ENCODE results near the gene CALML3.

The CALML3 gene

DNA sequence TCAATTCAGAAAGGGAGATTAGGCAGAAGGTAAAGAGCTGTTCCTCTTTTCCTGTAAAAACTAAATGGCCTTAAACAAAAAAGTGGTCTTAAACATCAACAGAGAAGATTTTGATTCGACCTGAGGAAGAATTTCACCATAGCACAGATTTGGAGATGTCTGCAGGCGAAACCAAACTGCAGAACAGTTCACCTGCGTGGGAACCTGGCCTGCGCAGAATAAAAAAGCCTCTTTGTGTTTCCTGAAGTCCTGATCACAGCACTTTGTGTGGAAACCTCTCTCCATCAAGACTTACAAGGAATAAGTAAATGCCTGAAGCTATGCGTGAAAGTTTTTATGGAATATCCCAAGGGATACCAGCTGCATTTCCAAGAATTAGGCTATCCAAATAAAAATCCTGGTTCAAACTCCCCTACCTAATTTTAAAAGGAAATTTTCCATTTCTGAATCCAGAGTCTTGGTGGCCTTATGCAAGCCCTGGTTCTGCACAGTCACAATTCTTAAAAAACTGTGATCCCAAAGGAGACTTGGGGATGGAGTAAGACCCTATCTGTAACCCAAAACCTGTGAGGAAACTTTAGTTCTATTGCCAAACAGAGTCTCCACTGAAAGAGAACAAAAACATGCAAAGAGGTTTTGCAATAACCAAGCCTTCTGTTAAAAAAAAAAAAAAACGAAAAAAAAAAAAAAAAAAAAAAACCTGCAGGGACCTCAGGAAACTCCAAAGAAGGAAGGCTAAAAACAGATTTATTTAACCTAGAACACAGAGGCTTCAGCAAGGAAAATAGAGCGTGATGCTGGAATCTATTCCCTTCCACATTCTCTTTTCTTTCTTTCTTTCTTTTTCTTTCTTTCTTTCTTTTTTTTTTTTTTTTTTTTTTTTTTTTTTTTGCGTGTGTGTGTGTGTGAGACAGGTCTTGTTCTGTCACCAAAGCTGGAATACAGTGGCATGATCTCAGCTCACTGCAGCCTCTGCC, 10.4 kb downstream of the CALML3 start:
- no peak overlapping the region for H3K4me3 ChIP-seq
- H3K27ac ChIP-seq = peak overlapping the region in 10 of 21 experiments; percentile 6 to 78 (median 50)

DNA sequence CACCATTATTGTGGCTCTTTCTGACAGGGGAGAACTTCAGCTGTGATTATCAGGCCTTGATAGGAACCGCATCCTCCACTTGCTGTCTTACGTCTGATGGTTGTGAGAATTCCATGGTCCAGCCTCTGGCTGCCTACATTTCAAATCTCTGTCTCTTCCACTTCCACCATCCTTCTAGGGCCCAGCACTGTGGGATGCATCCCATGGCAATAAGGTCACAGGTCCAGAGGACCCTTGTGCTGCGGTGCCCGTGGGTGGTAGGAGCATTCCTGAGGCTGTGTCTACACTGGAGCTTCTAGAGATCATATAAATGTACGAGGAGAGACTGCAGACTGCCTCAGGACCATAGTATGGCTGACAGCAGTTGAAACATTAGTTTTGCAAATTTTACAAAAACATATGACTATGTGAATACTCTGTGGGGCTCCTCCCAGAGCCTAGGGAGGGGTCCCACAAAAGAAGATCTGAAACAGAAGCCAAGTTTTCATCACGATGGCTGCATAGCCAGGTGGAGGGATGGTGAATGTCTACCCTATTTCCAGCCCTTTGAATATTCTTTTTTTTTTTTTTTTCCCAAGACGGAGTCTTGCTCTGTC, 11.8 kb downstream of the CALML3 start:
- Histone ChIP-seq H3K4me3 (no peak overlapping the region), H3K27ac (no peak overlapping the region)

DNA sequence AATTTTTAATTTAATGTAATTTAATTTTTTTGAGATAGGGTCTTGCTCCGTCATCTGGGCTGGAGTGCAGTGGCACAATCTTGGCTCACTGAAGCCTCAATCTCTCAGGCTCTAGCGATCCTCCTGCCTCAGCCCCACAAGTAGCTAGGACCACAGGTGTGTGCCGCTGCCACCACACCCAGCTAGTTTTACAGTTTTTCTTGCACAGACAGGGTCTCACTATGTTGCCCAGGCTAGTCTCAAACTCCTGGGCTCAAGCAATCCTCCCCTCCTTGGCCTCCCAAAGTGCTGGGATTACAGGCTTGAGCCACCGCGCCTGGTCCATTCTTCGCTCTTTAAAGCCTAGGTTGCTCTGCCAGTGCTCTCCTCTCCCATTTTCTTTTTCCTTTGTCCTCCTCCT, 12.9 kb downstream of the CALML3 start:
- H3K27ac ChIP-seq = peak overlapping the region in 1 of 21 experiments; percentile 73
- H3K4me3 ChIP-seq = no peak overlapping the region

DNA sequence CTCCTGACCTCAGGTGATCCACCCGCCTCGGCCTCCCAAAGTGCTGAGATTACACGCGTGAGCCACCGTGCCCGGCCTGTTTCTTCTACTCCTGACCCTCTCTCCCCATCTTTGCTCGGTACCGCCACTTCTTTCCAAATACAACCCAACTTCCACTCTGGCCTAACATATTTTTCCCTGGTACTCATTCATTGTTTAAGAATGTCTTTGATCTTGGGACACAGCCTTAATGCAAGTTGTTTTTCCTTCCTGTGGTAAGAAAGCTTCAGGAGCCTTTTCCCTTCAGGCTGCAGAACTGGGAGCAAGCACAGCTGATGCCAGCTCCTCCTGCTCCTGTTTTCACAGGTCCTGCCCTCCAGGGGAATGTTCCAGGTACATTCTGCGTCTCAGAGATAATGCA, 13.7 kb downstream of the CALML3 start:
- peak overlapping the region in 6 of 21 experiments; percentile 20 to 73 (median 40) for H3K27ac ChIP-seq
- H3K4me3 ChIP-seq = no peak overlapping the region

DNA sequence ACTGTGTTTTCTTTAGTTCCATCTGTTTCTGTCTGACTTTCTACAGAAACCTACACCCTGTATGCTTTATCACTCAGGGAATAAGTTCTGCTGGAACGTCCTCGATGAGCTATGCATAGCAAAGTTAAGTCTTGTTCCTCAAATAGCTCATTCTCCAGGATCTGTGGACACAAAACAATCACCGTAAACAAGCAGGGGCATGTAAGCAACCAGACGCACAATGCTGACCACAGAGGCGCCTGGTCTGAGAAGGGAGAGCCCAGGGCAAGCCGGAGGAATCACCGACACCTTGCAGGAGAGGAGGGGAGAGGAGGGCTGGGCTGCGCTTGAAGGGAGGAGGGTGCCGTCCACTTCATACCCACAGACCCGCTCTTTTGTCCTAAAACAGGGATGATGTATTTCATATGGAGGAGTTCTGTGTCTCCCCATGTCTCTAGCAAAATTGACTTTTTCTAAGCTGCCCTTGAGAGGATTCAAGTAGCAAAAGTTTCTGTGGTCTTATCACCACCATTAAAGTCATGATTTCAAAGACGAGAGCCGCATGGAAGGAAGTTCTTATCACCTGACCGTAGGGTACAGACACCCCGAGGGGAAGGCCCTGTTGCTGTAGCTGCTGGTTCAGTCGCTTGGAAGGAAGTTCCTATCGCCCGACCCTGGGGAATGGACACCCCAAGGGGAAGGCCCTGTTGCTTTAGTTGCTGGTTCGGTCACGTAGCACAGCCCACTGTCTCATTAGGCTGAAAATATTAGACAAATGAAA, 14.3 kb downstream of the CALML3 start:
- H3K4me3 ChIP-seq = no peak overlapping the region
- H3K27ac ChIP-seq = peak overlapping the region in 9 of 21 experiments; percentile 1 to 73 (median 25)

DNA sequence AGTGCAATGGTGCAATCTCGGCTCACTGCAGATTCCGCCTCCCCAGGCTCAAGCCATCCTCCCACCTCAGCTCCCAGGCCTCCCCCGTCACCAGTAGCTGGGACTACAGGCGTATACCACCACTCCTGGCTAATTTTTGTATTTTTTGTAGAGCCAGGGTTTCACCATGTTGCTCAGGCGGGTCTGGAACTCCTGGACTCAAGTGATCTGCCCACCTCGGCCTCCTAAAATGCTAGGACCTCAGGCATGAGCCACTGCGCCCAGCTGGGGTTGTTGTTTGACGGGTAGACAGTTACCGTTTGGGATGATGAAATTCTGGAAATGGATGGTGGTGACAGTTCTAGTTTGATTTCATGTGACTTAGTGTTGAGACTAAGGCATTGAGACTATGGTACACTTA, 15.3 kb downstream of the CALML3 start:
- no peak overlapping the region for H3K27ac ChIP-seq

DNA sequence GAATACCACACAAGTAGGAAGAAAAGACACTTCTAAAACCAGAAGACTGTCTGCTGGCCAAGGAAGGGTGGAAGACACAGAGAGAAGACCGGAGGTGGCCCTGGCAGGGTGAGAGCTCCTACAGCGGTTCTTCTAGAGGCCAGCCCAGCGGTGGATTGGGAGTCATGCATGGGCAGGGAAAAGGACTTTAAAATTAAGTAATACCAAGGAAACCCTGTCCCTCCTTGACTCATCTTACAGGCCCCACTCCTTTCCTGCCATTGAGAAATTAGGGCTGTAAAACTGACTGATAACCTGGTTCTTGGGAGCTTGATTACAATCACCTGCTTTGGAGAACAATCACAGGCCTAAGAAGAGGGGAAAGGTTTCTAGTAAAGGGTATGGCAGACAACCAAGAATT, 16.1 kb downstream of the CALML3 start:
- H3K27ac ChIP-seq = no peak overlapping the region
- H3K4me3 ChIP-seq = no peak overlapping the region

More for the DNA sequence above, 15.3 kb downstream of the CALML3 start:
- H3K4me3 ChIP-seq = no peak overlapping the region

DNA sequence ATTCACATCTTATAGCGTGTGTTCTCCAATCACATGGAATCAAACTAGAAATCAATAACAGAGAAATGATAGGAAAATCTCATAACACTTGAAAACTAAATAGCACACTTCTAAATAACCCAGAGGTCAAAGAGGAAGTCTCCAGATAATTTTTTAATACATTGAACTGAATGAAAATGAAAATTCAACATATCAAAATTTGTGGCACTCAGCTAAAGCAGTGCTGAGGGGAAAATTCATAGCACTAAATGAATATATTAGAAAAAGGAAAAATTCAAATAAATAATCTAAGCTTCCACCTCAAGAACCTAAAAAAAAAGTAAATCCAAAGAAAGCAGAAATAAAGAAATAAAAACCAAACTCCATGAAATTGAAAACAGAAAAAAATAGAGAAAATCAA, 17.3 kb downstream of the CALML3 start:
- Histone ChIP-seq H3K4me3 (no peak overlapping the region), H3K27ac (no peak overlapping the region)

DNA sequence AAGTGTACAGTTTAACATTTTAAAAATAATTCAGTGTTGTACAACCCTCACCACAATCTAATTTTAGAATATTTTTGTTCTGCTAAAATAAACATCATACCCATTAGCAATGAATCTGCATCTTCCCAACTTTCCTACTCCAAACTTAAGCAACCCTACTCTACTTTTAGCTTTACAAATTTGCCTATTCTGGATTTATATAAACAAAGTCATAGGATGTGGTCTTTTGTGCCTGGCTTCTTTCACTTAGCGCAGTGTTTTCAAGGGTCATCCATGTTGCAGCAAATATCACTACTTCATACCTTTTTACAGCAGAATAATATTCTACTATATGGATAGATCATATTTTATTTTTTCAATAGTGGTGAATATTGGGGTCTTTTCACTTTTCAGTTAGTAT, 18.9 kb downstream of the CALML3 start:
- Histone ChIP-seq H3K27ac (peak overlapping the region in 5 of 21 experiments; percentile 6 to 82 (median 46)), H3K4me3 (no peak overlapping the region)

DNA sequence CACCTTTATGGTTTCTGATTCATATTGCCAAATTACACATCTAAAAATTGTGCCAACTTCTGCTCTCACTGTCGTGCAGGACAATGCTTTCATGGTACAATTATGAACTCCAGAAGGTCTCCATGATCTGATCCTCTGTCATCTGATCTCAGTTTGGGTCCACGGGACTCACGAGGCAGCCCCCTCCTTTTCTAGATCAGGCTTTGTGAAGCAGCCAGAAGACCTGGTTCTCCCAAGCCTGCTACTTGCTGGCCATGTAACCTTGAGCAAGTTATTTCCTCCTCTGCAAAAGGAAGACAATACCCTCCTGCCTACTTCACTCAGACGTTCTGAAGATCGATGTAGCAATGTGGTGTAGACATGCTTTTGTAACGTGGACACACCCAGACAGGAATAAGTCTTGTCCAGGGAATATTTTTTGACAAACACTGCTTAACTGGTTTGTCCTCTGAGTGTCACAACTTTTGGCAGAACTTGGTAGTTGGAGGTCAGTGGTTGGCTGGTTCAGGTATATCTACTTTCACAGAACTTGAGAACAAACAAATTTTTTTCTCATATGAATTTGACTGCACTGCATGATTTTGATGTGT, 19.6 kb downstream of the CALML3 start:
- H3K27ac ChIP-seq = peak overlapping the region in 10 of 21 experiments; percentile 7 to 84 (median 62)
- H3K4me3 ChIP-seq = no peak overlapping the region

DNA sequence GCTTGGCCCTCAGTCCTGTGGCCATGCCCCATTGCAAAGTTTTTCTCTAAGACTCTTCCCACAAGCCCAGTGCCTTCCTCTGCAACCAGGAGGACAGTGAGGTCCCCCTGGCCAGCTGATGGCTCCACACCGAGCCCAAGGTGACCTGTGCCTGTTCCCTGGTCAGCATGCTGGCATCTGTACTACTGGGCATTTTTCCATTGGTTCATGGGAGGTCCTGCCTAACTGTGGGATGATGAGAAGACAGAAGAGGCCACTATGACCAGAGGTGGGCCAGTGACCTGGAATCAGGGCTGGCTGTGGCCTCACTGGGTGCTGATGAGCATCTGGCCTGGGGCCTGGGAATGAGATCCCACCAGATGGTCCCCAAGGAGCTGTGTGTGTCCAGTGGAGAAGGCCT, 20.2 kb downstream of the CALML3 start:
- Histone ChIP-seq H3K27ac (peak overlapping the region in 16 of 21 experiments; percentile 22 to 86 (median 74)), H3K4me3 (no peak overlapping the region)

DNA sequence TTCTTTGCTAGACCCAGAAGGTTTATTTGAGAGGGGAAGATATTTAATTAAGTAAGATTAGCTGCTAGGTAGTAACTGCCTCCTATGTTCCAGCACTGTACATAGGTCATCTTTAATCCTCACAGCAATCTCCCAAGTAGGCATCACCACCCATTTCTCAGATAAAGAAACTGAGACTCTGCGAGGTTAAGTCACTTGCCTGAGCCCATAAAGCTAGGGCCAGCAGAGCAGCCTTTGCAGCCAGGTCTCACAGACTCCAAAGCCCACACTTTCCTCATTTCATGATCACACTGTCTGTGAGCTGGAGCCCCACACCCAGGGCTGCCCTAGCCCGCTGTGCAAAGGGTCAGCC, 20.6 kb downstream of the CALML3 start:
- peak overlapping the region in 17 of 21 experiments; percentile 26 to 86 (median 77) for H3K27ac ChIP-seq
- no peak overlapping the region for H3K4me3 ChIP-seq

DNA sequence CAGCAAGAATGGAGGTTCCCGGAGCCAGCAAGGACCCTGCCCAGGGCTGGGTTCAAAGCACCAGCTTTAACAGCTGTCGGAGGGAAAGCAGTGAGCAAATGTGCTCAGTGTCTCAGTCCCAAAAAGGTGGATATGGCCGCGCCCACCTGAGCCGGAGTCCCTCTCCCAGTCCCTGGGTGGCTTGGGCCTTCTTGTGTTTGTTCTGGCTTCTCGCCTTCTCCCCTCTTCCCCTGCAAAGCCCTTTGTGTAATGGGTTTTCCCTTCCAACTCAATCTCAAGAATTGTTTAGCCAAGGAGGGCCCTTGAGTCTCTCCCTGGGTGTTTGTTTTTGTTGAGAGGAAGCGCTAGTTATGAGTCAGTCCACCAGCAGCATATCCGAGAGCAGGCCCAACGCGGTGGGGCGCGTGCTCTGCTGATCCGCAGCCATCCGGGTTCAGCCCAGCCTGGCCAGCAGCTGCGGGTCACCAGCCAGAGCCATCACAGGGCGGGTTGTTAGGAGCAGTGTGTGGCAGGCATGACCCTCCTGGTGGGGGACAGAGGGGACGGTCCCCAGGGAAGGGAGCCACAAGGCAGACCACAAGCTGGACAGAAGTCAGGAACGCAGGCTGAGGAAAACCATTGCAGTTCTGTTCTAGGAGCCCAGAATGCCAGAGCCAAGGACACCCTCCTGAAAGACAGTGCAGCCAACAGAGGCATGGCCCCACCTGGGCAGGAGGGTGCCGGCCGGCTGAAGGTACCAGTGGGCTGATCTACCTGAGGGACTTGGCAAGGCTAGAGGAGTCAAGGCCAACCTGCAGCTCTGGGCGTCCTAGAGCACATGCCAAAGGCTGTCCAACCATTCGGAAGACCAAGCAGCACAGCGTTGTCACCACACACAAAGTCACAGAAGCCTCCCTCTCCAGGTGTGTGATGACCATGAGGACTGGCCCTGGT, 21.3 kb downstream of the CALML3 start:
- Histone ChIP-seq H3K27ac (peak overlapping the region in 20 of 21 experiments; percentile 26 to 86 (median 74)), H3K4me3 (no peak overlapping the region)

DNA sequence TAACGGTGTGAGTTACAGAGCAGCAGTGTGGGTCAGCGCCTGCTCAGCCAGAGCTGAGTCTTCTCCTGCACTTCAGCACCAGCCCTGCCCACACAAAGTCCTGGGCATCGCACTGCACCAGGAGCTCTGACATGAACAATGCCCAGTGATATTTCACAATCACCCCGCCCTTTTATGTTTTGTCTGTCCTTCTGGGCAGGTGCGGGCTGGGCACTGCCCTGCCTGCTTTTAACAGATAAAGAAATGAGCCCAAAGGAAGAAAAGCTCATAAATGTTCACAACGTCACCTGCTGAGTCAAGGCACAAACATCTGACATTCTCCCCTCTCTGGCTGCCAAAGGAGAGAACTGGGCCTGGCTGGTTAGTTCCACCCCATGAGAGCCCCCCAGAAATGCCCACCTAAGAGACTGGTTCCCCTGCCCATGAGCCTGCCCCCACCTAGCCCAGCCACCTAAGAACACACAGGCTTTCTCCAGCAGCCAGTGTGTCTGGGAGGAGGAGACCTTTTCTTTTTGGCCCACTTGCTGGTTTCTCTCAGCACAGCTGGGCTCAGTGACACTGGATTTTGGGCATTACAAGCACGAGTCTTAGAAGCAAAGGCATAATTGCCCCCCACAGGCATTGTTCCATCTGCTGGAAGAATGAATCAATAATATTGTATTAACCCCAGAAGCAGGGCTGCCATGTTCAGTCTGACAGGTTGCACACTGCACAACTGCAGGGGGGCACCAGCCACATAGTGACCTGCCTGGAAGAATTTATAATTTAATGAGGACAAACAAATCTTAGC, 22.3 kb downstream of the CALML3 start:
- Histone ChIP-seq H3K4me3 (no peak overlapping the region), H3K27ac (peak overlapping the region in 20 of 21 experiments; percentile 40 to 86 (median 76))

DNA sequence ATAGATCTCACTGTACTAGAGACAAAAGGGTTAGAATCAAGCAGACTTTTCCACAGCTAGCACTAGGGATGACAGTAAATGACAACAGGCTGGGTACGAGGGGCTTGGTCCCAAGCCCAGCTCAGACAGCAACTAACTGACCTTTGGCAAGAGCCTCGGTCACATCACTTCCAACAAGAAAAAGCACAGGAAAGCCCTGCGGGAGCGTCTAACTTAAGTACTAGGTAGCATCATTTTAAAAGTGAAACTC, 22.8 kb downstream of the CALML3 start:
- Histone ChIP-seq H3K4me3 (no peak overlapping the region), H3K27ac (peak overlapping the region in 20 of 21 experiments; percentile 40 to 86 (median 76))

DNA sequence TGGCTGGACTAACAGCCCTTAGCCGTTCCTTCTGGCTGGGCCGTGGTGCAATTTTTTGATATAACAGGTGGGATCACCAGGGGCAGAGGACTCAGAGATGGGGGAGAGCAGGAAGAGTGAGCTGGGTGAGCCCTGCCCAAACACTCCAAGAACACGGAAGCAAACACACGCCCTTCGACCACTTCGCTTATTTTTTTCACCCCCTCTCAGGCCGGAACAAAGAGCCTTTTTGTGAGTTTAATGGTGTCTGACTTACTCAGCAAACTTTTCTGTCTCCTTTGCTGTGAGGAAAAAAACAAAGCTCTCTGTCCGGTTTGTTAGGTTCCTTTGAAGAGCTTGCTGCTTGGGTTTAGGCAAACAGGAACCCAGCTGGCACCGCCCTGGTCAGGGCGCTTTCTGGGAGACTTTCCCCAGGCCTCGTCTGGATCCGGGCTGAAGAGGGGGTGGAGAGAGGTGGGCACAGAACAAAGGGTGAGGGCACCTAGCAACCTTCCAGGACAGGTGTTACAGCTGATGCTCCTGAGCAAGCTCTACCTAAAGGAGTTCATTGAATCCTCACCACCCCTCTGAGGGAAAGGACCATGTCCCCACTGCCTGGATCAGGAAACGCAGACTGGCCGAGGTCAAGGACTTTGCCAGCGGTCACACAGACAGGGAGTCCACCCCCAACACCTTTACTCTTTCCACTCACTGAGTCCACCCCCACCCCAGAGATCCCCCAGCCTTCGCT, 23.3 kb downstream of the CALML3 start:
- Histone ChIP-seq H3K27ac (peak overlapping the region in 20 of 21 experiments; percentile 40 to 86 (median 76)), H3K4me3 (no peak overlapping the region)

DNA sequence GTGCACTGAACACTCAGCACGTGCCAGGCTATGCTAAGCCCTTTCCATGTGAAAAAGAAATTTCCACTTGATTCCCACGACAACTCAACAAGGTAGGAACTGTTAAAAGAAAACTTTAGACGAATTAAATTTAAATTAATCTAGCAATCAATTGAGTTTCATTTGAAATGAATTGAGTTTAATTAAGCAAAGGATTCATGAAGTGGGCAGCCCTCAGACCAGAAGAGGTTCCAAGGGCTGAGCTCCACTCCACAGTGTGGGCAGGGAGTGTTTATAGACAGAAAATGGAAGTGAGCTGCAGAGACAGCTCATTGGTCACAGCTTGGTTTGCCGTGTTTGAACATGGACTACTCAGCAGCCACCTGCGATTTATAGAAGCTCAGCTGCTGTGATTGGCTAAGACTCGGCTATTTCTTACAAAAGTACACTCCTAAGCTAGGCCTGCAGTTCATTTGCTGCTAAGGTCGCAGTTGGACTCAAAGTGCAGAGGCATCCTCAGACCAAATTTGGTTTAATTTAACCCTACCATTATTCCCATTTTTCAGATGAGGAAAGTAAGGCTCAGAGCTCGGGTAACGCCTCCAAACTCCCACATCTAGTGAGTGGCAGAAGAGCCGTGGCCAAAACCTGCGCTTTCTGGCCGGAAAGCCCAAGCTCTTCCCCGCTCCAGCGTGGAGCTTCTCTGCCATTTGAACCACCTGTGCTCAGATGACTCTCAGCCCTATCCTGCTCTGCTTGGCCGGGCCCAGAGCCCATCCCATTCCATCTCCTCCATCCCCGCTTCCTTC, 24.9 kb downstream of the CALML3 start:
- Histone ChIP-seq H3K27ac (peak overlapping the region in 9 of 21 experiments; percentile 4 to 86 (median 35)), H3K4me3 (no peak overlapping the region)

All from skin epidermis (tissue), 12 donors.